ENCODE results near the gene FANCC. TPM values are rescaled to one million over a fixed set of nuclear protein-coding genes. Genes with fewer than 3 reads are reported as not detected.

The FANCC gene
- total and polyA plus RNA-seq, 2 of the 13 experiments (the other 11 are each of a cell fraction or from before 2014, with no cell fraction given) = 7.4 to 8.6 TPM

DNA sequence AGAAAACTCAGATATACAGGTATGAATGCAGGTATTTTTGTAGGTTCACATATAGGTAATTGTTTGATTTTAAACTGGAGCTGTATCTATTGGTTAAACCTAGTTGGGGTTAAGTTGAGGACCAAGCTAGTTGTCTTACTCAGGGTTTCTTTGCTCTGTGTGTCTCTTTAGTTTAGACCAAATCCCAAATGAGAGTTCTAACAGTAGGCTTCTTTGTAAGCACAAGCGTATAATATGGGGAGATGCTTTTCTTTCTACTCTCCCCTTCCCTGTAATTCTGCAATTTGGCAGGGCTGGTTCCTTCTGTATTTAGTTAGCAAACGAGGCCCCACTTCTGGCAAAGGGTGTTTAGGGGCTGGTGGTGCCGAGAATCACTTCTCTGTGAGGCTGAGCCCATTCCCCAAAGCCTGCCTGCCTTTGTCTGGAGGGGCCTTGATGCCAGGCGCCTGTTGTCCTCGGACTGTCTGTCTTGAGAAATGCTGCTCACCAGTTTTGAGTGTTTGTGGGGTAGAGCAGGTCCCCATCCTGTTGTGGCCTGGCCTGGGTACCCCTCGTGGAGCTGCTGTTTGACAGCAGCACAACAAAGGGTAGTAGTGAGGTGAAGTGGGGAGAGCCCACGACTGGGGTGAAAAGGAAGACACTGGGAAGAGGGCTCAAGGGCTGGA is 259.3 kb downstream of the FANCC start:
- Histone ChIP-seq H3K36me3 (replicated peaks in 1 of 2; ENCODE audit: control insufficient read depth in 1 of 2, insufficient read depth in 2 of 2, low read length in 2 of 2) (peaks cover 15 to 78% of the 10 kb centered on the region in 2 experiments), H4K20me1 (ENCODE audit: insufficient read depth, low read length) (peaks cover 42% of the 10 kb centered on the region), H3K27me3 (ENCODE audit: control insufficient read depth in 1 of 2, insufficient read depth in 2 of 2, low read length in 2 of 2) (no peaks in the 10 kb centered on the region), H3K27ac (ENCODE audit: extremely low read length, insufficient read depth, low read length) (peak overlapping the region; percentile 17), H3K79me2 (ENCODE audit: insufficient read depth, low read length) (peaks cover 93% of the 10 kb centered on the region), H3K4me2 (ENCODE audit: low read depth, low read length) (no peak overlapping the region), H3K9ac (ENCODE audit: insufficient read depth, low read depth, low read length) (no peak overlapping the region), H2AFZ (ENCODE audit: low read length) (no peak overlapping the region), H3K4me1 (ENCODE audit: insufficient read depth, low read length) (peaks cover 92% of the 10 kb centered on the region), H3K9me3 (ENCODE audit: low read length) (no peaks in the 10 kb centered on the region), H3K4me3 (replicated peaks in 1 of 3; ENCODE audit: insufficient read depth in 1 of 3, low read depth in 2 of 3, low read length in 3 of 3) (no peak overlapping the region)
- in situ Hi-C loops (cut with HindIII; ENCODE audit: extremely low pct_ligation_motif_present, low pct_unique_long_range_greater_than_20kb) (no loop called here), intact Hi-C loops (cut with micrococcal nuclease; ENCODE audit: unreplicated experiment) (no loop called here)
- no peak for DNase-seq (ENCODE audit: low spot score)
- ATAC-seq = no peak
- ChIA-PET CTCF (ENCODE audit: low intra/inter-chr PET ratio, low total read pairs) (no interaction called here), POLR2A (interaction anchor here (1.0 kb wide), 1 partner anchor 26 kb away, joined by 4 read pairs; no protein-coding TSS in a partner anchor)
- BruUV-seq (replicated peaks) = no TSS peak
- no peak for FAIRE-seq
- 95% methylated on average over 7 of the region's 7 CpGs for WGBS (ENCODE audit: low lambda C conversion rate)
- TF ChIP-seq, protein P1, sequence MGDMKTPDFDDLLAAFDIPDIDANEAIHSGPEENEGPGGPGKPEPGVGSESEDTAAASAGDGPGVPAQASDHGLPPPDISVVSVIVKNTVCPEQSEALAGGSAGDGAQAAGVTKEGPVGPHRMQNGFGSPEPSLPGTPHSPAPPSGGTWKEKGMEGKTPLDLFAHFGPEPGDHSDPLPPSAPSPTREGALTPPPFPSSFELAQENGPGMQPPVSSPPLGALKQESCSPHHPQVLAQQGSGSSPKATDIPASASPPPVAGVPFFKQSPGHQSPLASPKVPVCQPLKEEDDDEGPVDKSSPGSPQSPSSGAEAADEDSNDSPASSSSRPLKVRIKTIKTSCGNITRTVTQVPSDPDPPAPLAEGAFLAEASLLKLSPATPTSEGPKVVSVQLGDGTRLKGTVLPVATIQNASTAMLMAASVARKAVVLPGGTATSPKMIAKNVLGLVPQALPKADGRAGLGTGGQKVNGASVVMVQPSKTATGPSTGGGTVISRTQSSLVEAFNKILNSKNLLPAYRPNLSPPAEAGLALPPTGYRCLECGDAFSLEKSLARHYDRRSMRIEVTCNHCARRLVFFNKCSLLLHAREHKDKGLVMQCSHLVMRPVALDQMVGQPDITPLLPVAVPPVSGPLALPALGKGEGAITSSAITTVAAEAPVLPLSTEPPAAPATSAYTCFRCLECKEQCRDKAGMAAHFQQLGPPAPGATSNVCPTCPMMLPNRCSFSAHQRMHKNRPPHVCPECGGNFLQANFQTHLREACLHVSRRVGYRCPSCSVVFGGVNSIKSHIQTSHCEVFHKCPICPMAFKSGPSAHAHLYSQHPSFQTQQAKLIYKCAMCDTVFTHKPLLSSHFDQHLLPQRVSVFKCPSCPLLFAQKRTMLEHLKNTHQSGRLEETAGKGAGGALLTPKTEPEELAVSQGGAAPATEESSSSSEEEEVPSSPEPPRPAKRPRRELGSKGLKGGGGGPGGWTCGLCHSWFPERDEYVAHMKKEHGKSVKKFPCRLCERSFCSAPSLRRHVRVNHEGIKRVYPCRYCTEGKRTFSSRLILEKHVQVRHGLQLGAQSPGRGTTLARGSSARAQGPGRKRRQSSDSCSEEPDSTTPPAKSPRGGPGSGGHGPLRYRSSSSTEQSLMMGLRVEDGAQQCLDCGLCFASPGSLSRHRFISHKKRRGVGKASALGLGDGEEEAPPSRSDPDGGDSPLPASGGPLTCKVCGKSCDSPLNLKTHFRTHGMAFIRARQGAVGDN (CRISPR knock-in tag; IDR thresholded peaks at IDR 0.05) = peak; percentile 23; the same call in 1 of the 2 replicates
- peak; percentile 43 for TF ChIP-seq AGO2 (optimal IDR thresholded peaks at IDR 0.05; ENCODE audit: low read depth, low read length)
- TF ChIP-seq DR1 (CRISPR knock-in tag; IDR thresholded peaks at IDR 0.05) = no peak
- TF ChIP-seq FOXK1 (CRISPR knock-in tag; IDR thresholded peaks at IDR 0.05; ENCODE audit: borderline replicate concordance, low read depth) = no peak
- TF ChIP-seq ZNF773 (CRISPR knock-in tag; IDR thresholded peaks at IDR 0.05; ENCODE audit: borderline replicate concordance) = no peak
- no peak for TF ChIP-seq FOSL1 (CRISPR knock-in tag; IDR thresholded peaks at IDR 0.05; ENCODE audit: borderline replicate concordance)
